ENCODE measurements around the gene RPL37A. TPM values are rescaled to one million over a fixed set of nuclear protein-coding genes. Genes with fewer than 3 reads are reported as not detected.

The RPL37A gene
- total and polyA plus RNA-seq, 4 donors, result 494 to 1,757 (median 1,250) TPM

GRCh38 chr2:216493334-216493685 is 5.3 kb upstream of the RPL37A start:
- no peak overlapping the region for H3K4me3 ChIP-seq (ENCODE audit: low read depth in 1 of 3, low read length in 3 of 3)
- H3K9me3 ChIP-seq (ENCODE audit: control insufficient read depth in 4 of 4, low read length in 3 of 4), result no peaks in the 10 kb centered on the region
- H3K4me1 ChIP-seq (ENCODE audit: control insufficient read depth in 4 of 4, insufficient read depth in 4 of 4, low read length in 3 of 4), result peaks cover 0 to 8% (median 5%) of the 10 kb centered on the region in 4 donors
- H3K27me3 ChIP-seq (ENCODE audit: control insufficient read depth in 4 of 4, insufficient read depth in 4 of 4, low read length in 3 of 4), result no peaks in the 10 kb centered on the region
- 97% methylated on average over 1 of the region's 1 CpG for WGBS
- no peak overlapping the region for H3K27ac ChIP-seq (ENCODE audit: low read depth in 1 of 2, low read length in 2 of 2)
- H3K9ac ChIP-seq (ENCODE audit: low read depth in 1 of 2, low read length in 2 of 2), result no peak overlapping the region
- no peak for DNase-seq (ENCODE audit: low spot score)
- no peak for TF ChIP-seq YY1 (IDR thresholded peaks at IDR 0.05)
- no peak for TF ChIP-seq EGR1 (IDR thresholded peaks at IDR 0.05; ENCODE audit: low read depth in 2 of 2)
- no peak for TF ChIP-seq HNF4G (IDR thresholded peaks at IDR 0.05)
- no peak for TF ChIP-seq REST (IDR thresholded peaks at IDR 0.05)
- no peak for TF ChIP-seq ATF3 (IDR thresholded peaks at IDR 0.05)
- TF ChIP-seq TAF1 (conservative IDR thresholded peaks at IDR 0.05), result no peak
- TF ChIP-seq CTCF (IDR thresholded peaks at IDR 0.05; ENCODE audit: low read depth, low read length, missing input control), result no peak
- TF ChIP-seq NR2F2 (IDR thresholded peaks at IDR 0.05), result no peak
- TF ChIP-seq GABPA (IDR thresholded peaks at IDR 0.05 in 1 of 2, conservative IDR thresholded peaks at IDR 0.05 in 1 of 2), result no peak
- TF ChIP-seq FOXA2 (IDR thresholded peaks at IDR 0.05), result no peak
- no peak for TF ChIP-seq JUND (IDR thresholded peaks at IDR 0.05)
- TF ChIP-seq SP1 (IDR thresholded peaks at IDR 0.05), result no peak
- H3K36me3 ChIP-seq (ENCODE audit: control insufficient read depth in 4 of 4, insufficient read depth in 3 of 4, low read depth in 1 of 4, low read length in 3 of 4), result no peaks in the 10 kb centered on the region

GRCh38 chr2:216495656-216496055 is 3.0 kb upstream of the RPL37A start:
- Histone ChIP-seq H3K9ac (ENCODE audit: low read depth in 1 of 2, low read length in 2 of 2) (no peak overlapping the region), H3K36me3 (ENCODE audit: control insufficient read depth in 4 of 4, insufficient read depth in 3 of 4, low read depth in 1 of 4, low read length in 3 of 4) (peaks cover 0 to 10% (median 6%) of the 10 kb centered on the region in 4 donors), H3K9me3 (ENCODE audit: control insufficient read depth in 4 of 4, low read length in 3 of 4) (no peaks in the 10 kb centered on the region), H3K4me1 (ENCODE audit: control insufficient read depth in 4 of 4, insufficient read depth in 4 of 4, low read length in 3 of 4) (peaks cover 1 to 18% (median 13%) of the 10 kb centered on the region in 4 donors), H3K27me3 (ENCODE audit: control insufficient read depth in 4 of 4, insufficient read depth in 4 of 4, low read length in 3 of 4) (no peaks in the 10 kb centered on the region), H3K4me3 (ENCODE audit: low read depth in 1 of 3, low read length in 3 of 3) (no peak overlapping the region), H3K27ac (ENCODE audit: low read depth in 1 of 2, low read length in 2 of 2) (no peak overlapping the region)
- 74% methylated on average over 2 of the region's 2 CpGs for WGBS
- TF ChIP-seq HNF4G (IDR thresholded peaks at IDR 0.05) (no peak), RAD21 (IDR thresholded peaks at IDR 0.05) (no peak), ZBTB33 (IDR thresholded peaks at IDR 0.05) (no peak), RXRA (IDR thresholded peaks at IDR 0.05) (no peak), NR2F2 (IDR thresholded peaks at IDR 0.05) (no peak), JUND (IDR thresholded peaks at IDR 0.05) (no peak), MAX (IDR thresholded peaks at IDR 0.05) (no peak), TAF1 (conservative IDR thresholded peaks at IDR 0.05) (no peak), FOXA2 (IDR thresholded peaks at IDR 0.05) (no peak), SP1 (IDR thresholded peaks at IDR 0.05) (no peak), GABPA (IDR thresholded peaks at IDR 0.05 in 1 of 2, conservative IDR thresholded peaks at IDR 0.05 in 1 of 2) (no peak), HNF4A (conservative IDR thresholded peaks at IDR 0.05) (no peak), REST (IDR thresholded peaks at IDR 0.05) (no peak), CTCF (IDR thresholded peaks at IDR 0.05; ENCODE audit: low read depth, low read length, missing input control) (no peak), YY1 (IDR thresholded peaks at IDR 0.05) (no peak), EGR1 (IDR thresholded peaks at IDR 0.05; ENCODE audit: low read depth in 2 of 2) (no peak), FOXA1 (IDR thresholded peaks at IDR 0.05) (no peak)
- DNase-seq (ENCODE audit: low spot score), result no peak

Data from liver (tissue), 9 donors.